HepG2 (cell line): ENCODE data around the gene CPA5. TPM values are rescaled to one million over a fixed set of nuclear protein-coding genes. Genes with fewer than 3 reads are reported as not detected.
A peak's percentile ranks its signal among the peaks of the same experiment; 100 is the strongest.

Experiments used
- CEBPG ChIP-seq: IDR thresholded peaks from 2 replicates; pipeline ENCODE4 v1.6.1; 2016
- ETV5 ChIP-seq: IDR thresholded peaks from 2 replicates; pipeline ENCODE4 v1.6.1; 2018; ENCODE audit warnings: missing biosample characterization, missing genetic modification reagents, inconsistent platforms, borderline replicate concordance
- FOSL2 ChIP-seq: sonication (generic); formaldehyde crosslinking; IDR thresholded peaks from 2 replicates; pipeline ENCODE4 v1.4.0; 2020; ENCODE audit warnings: missing genetic modification reagents
- GABPA ChIP-seq, 2 experiments: IDR thresholded peaks; 2 replicates each; pipeline ENCODE4 v1.6.1; 2011 to 2016; ENCODE audit warnings: low read depth in 2 of 2, low read length in 1 of 2, missing biosample characterization in 1 of 2, missing genetic modification characterization in 1 of 2
- HNF4A ChIP-seq: sonication (generic); formaldehyde crosslinking; IDR thresholded peaks from 2 replicates; pipeline ENCODE4 v1.4.0; 2020; ENCODE audit warnings: missing genetic modification reagents
- KDM4B ChIP-seq: sonication (generic); formaldehyde crosslinking; IDR thresholded peaks from 2 replicates; pipeline ENCODE4 v1.4.0; 2020; ENCODE audit warnings: missing genetic modification reagents
- PHF21A ChIP-seq: sonication (generic); formaldehyde crosslinking; IDR thresholded peaks from 2 replicates; pipeline ENCODE4 v1.5.0; 2020; ENCODE audit warnings: mild to moderate bottlenecking, missing genetic modification reagents
- POLR2A ChIP-seq, 2 experiments: IDR thresholded peaks; 2 replicates each; pipeline ENCODE4 v1.6.1; 2011; ENCODE audit warnings: low read depth in 2 of 2, low read length in 2 of 2, mild to moderate bottlenecking in 1 of 2, moderate library complexity in 1 of 2; ENCODE audit not compliant: insufficient read depth in 1 of 2
- SAP130 ChIP-seq: IDR thresholded peaks from 2 replicates; pipeline ENCODE4 v1.6.1; 2016; ENCODE audit warnings: low read depth
- ZEB1 ChIP-seq: IDR thresholded peaks from 2 replicates; pipeline ENCODE4 v1.6.1; 2012; ENCODE audit warnings: mild to moderate bottlenecking, low read depth, inconsistent platforms; ENCODE audit not compliant: insufficient replicate concordance
- ZNF746 ChIP-seq: sonication (generic); formaldehyde crosslinking; IDR thresholded peaks from 2 replicates; pipeline ENCODE4 v1.8.0; 2022; ENCODE audit warnings: mild to moderate bottlenecking, missing genetic modification reagents
- ZNF772 ChIP-seq: sonication (generic); formaldehyde crosslinking; IDR thresholded peaks from 2 replicates; pipeline ENCODE4 v1.5.0; 2020; ENCODE audit warnings: mild to moderate bottlenecking, missing genetic modification reagents
- polyA plus RNA-seq, 8 experiments: library from polyadenylated mRNA; depleted of rRNA in 3 of 8; stranded (reverse) in 7 of 8; unstranded in 1 of 8; fragments of >200 nt; fragmentation: Illumina TruSeq in 4 of 8; extraction: Trizol in 4 of 8; gene quantifications; 2 replicates each; pipeline versions ENCODE4 v1.2.1 to v1.2.3, GENCODE V29; 2011 to 2016; ENCODE audit warnings: low read depth in 4 of 8, missing spikeins in 1 of 8, mixed read lengths in 1 of 8; ENCODE audit not compliant: insufficient read depth in 1 of 8
- total RNA-seq, 5 experiments: library from RNA; depleted of rRNA; stranded (reverse); fragments of >200 nt; fragmentation: Illumina TruSeq; extraction: Trizol; gene quantifications; 2 replicates each; pipeline ENCODE4 v1.2.3, GENCODE V29; 2016; ENCODE audit warnings: low read depth in 1 of 5
- TF ChIP-seq, protein P1 (sequence below), 2 experiments: fragments of 450-650 bp in 1 of 2; sonication (generic) in 1 of 2; formaldehyde crosslinking; IDR thresholded peaks; 2 replicates each; pipeline versions ENCODE4 v1.5.0 to v1.8.0; 2020 to 2022; ENCODE audit warnings: mild to moderate bottlenecking in 1 of 2, missing genetic modification reagents in 1 of 2
- TF ChIP-seq, protein P2 (sequence below): IDR thresholded peaks from 2 replicates; pipeline ENCODE4 v1.6.1; 2016; ENCODE audit warnings: missing genetic modification reagents, missing compliant biosample characterization
- TF ChIP-seq, protein P3 (sequence below): IDR thresholded peaks from 2 replicates; pipeline ENCODE4 v1.6.1; 2012; ENCODE audit warnings: low read length, improper control_type of control experiment
- TF ChIP-seq, protein P4 (sequence below): sonication (generic); formaldehyde crosslinking; IDR thresholded peaks from 2 replicates; pipeline ENCODE4 v1.4.0; 2020; ENCODE audit warnings: mild to moderate bottlenecking, low read depth, missing genetic modification reagents
- TF ChIP-seq, protein P5 (sequence below): sonication (generic); formaldehyde crosslinking; IDR thresholded peaks from 2 replicates; pipeline ENCODE4 v1.4.0; 2020; ENCODE audit warnings: mild to moderate bottlenecking, missing genetic modification reagents
- TF ChIP-seq, protein P6 (sequence below): fragments of 450-650 bp; IDR thresholded peaks from 2 replicates; pipeline ENCODE4 v1.6.1; 2016

CPA5 gene
- total and polyA plus RNA-seq, 2 of the 13 experiments (the other 11 are each of a cell fraction or from before 2014, with no cell fraction given) = 0.48 TPM; not detected in 1

DNA sequence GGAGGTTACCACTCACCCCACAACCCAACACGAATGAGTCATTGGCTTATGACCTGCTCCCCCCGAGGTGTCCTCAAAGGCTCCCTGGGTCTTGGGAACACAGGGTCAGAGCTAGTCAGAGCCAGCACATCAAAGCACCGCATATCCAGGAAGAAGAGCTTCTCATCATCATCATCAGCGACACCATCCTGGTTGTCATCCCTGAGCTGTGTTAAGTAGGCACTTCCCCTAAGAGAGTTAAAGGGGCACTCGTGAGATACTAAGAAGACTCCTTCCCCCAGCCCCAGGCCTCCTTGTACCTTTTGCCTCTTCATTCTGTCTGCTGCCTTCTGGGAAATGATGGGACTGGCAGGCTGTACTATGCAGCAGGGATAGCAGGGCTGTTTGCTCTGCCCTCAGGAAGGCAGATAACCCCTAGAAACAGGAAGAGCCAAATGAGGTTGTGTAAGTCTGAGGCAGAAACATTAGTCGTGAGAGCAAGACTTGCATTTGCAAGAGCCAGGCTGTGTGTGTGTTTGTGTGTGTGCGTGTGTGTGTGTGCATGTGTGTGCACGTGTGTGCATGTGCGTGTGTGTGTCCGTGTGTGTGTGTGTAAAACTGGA, 24.6 kb downstream of the CPA5 start (continued):
- TF ChIP-seq, protein P1, sequence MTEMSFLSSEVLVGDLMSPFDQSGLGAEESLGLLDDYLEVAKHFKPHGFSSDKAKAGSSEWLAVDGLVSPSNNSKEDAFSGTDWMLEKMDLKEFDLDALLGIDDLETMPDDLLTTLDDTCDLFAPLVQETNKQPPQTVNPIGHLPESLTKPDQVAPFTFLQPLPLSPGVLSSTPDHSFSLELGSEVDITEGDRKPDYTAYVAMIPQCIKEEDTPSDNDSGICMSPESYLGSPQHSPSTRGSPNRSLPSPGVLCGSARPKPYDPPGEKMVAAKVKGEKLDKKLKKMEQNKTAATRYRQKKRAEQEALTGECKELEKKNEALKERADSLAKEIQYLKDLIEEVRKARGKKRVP (CRISPR knock-in tag; IDR thresholded peaks at IDR 0.05) = 0 out of 4 replicates have a peak, but pooled peaks of 1 of the 2 experiments have one; percentile 26
- peak; percentile 70 for TF ChIP-seq CEBPG (CRISPR knock-in tag)
- TF ChIP-seq, protein P2, sequence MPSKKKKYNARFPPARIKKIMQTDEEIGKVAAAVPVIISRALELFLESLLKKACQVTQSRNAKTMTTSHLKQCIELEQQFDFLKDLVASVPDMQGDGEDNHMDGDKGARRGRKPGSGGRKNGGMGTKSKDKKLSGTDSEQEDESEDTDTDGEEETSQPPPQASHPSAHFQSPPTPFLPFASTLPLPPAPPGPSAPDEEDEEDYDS (CRISPR knock-in tag) = 0 out of 2 replicates have a peak, but pooled peaks have one; percentile 30
- no peak for TF ChIP-seq GABPA (IDR thresholded peaks at IDR 0.05; ENCODE audit: low read depth, low read length)
- 0 out of 2 replicates have a peak, but pooled peaks have one; percentile 14 for TF ChIP-seq GABPA (CRISPR knock-in tag; IDR thresholded peaks at IDR 0.05; ENCODE audit: low read depth)
- peak; percentile 50; the same call in 1 of the 2 replicates for TF ChIP-seq PHF21A (CRISPR knock-in tag)
- TF ChIP-seq, protein P3, sequence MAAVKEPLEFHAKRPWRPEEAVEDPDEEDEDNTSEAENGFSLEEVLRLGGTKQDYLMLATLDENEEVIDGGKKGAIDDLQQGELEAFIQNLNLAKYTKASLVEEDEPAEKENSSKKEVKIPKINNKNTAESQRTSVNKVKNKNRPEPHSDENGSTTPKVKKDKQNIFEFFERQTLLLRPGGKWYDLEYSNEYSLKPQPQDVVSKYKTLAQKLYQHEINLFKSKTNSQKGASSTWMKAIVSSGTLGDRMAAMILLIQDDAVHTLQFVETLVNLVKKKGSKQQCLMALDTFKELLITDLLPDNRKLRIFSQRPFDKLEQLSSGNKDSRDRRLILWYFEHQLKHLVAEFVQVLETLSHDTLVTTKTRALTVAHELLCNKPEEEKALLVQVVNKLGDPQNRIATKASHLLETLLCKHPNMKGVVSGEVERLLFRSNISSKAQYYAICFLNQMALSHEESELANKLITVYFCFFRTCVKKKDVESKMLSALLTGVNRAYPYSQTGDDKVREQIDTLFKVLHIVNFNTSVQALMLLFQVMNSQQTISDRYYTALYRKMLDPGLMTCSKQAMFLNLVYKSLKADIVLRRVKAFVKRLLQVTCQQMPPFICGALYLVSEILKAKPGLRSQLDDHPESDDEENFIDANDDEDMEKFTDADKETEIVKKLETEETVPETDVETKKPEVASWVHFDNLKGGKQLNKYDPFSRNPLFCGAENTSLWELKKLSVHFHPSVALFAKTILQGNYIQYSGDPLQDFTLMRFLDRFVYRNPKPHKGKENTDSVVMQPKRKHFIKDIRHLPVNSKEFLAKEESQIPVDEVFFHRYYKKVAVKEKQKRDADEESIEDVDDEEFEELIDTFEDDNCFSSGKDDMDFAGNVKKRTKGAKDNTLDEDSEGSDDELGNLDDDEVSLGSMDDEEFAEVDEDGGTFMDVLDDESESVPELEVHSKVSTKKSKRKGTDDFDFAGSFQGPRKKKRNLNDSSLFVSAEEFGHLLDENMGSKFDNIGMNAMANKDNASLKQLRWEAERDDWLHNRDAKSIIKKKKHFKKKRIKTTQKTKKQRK = no peak
- TF ChIP-seq ZNF746 = 0 out of 2 replicates have a peak, but pooled peaks have one; percentile 20
- peak; percentile 88 for TF ChIP-seq FOSL2 (CRISPR knock-in tag)
- no peak for TF ChIP-seq ZNF772 (CRISPR knock-in tag)
- TF ChIP-seq ETV5 = peak; percentile 72
- TF ChIP-seq, protein P4, sequence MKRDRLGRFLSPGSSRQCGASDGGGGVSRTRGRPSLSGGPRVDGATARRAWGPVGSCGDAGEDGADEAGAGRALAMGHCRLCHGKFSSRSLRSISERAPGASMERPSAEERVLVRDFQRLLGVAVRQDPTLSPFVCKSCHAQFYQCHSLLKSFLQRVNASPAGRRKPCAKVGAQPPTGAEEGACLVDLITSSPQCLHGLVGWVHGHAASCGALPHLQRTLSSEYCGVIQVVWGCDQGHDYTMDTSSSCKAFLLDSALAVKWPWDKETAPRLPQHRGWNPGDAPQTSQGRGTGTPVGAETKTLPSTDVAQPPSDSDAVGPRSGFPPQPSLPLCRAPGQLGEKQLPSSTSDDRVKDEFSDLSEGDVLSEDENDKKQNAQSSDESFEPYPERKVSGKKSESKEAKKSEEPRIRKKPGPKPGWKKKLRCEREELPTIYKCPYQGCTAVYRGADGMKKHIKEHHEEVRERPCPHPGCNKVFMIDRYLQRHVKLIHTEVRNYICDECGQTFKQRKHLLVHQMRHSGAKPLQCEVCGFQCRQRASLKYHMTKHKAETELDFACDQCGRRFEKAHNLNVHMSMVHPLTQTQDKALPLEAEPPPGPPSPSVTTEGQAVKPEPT = no peak
- TF ChIP-seq, protein P5, sequence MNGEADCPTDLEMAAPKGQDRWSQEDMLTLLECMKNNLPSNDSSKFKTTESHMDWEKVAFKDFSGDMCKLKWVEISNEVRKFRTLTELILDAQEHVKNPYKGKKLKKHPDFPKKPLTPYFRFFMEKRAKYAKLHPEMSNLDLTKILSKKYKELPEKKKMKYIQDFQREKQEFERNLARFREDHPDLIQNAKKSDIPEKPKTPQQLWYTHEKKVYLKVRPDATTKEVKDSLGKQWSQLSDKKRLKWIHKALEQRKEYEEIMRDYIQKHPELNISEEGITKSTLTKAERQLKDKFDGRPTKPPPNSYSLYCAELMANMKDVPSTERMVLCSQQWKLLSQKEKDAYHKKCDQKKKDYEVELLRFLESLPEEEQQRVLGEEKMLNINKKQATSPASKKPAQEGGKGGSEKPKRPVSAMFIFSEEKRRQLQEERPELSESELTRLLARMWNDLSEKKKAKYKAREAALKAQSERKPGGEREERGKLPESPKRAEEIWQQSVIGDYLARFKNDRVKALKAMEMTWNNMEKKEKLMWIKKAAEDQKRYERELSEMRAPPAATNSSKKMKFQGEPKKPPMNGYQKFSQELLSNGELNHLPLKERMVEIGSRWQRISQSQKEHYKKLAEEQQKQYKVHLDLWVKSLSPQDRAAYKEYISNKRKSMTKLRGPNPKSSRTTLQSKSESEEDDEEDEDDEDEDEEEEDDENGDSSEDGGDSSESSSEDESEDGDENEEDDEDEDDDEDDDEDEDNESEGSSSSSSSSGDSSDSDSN = no peak
- TF ChIP-seq, protein P6, sequence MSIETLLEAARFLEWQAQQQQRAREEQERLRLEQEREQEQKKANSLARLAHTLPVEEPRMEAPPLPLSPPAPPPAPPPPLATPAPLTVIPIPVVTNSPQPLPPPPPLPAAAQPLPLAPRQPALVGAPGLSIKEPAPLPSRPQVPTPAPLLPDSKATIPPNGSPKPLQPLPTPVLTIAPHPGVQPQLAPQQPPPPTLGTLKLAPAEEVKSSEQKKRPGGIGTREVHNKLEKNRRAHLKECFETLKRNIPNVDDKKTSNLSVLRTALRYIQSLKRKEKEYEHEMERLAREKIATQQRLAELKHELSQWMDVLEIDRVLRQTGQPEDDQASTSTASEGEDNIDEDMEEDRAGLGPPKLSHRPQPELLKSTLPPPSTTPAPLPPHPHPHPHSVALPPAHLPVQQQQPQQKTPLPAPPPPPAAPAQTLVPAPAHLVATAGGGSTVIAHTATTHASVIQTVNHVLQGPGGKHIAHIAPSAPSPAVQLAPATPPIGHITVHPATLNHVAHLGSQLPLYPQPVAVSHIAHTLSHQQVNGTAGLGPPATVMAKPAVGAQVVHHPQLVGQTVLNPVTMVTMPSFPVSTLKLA = peak; percentile 75
- TF ChIP-seq HNF4A = no peak; the same call in 1 of the 2 replicates
- no peak for TF ChIP-seq ZEB1
- no peak for TF ChIP-seq POLR2A (IDR thresholded peaks at IDR 0.05; ENCODE audit: insufficient read depth in 1 of 2, low read depth in 2 of 2, low read length in 2 of 2)
- TF ChIP-seq SAP130 (CRISPR knock-in tag) = peak; percentile 53; the same call in 1 of the 2 replicates
- TF ChIP-seq KDM4B (CRISPR knock-in tag) = no peak
